ENCODE measurements around the gene ETS2.

DNA sequence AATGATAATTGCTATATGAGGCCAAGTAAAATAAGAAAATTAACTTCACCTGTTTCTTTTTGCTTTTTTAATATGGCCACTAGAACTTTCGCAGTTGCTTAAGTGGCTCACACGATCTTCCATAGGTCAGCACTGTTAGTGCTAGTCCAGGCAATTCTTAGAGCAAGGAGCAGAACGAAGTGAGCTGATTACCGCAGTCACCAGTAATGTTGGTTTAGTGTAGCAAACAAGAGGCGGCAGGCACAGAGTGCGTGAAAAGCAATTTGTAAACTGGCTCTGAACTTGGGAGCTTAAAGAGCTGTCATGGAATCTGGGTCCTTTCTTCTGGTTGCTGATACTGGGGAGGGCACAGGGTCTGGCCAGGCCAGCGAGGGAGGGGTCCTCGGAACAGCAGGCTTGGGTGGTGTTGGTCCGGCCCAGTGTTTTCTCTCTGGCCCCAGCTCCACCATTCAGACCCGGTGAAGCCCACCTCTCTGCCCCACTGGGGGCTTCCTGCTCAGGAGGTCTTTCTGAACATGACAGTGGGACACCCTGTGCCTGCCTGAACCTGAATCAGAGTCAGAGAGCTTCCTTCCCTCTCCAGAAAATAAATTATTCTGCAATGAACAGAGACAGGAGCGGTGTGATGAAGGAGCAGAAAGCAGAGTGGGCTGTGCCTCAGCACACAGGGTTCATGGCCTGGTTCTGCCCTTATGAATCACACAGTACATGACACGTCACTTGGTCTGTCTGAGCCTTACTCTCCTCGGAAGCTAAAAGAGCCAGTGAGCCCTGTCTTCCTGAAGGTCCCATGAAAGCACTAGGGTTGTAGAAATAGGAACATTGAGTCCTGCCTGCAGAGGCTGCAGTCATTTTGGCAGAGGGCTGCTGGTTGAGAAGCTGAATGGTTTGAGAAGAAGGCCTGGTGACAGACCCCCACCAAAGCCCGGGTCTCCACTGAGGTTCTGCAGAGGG is 11.9 kb downstream of the ETS2 start:
- TF ChIP-seq ZFP30 (CRISPR knock-in tag; IDR thresholded peaks at IDR 0.05), result no peak
- TF ChIP-seq ISL1 (CRISPR knock-in tag; IDR thresholded peaks at IDR 0.05), result no peak
- TF ChIP-seq OSR1 (CRISPR knock-in tag; IDR thresholded peaks at IDR 0.05), result no peak
- TF ChIP-seq, protein P1, sequence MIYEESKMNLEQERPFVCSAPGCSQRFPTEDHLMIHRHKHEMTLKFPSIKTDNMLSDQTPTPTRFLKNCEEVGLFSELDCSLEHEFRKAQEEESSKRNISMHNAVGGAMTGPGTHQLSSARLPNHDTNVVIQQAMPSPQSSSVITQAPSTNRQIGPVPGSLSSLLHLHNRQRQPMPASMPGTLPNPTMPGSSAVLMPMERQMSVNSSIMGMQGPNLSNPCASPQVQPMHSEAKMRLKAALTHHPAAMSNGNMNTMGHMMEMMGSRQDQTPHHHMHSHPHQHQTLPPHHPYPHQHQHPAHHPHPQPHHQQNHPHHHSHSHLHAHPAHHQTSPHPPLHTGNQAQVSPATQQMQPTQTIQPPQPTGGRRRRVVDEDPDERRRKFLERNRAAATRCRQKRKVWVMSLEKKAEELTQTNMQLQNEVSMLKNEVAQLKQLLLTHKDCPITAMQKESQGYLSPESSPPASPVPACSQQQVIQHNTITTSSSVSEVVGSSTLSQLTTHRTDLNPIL (CRISPR knock-in tag; IDR thresholded peaks at IDR 0.05; ENCODE audit: low read depth), result no peak
- TF ChIP-seq, protein P2, sequence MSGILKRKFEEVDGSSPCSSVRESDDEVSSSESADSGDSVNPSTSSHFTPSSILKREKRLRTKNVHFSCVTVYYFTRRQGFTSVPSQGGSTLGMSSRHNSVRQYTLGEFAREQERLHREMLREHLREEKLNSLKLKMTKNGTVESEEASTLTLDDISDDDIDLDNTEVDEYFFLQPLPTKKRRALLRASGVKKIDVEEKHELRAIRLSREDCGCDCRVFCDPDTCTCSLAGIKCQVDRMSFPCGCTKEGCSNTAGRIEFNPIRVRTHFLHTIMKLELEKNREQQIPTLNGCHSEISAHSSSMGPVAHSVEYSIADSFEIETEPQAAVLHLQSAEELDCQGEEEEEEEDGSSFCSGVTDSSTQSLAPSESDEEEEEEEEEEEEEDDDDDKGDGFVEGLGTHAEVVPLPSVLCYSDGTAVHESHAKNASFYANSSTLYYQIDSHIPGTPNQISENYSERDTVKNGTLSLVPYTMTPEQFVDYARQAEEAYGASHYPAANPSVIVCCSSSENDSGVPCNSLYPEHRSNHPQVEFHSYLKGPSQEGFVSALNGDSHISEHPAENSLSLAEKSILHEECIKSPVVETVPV (CRISPR knock-in tag; IDR thresholded peaks at IDR 0.05), result no peak
- TF ChIP-seq, protein P3, sequence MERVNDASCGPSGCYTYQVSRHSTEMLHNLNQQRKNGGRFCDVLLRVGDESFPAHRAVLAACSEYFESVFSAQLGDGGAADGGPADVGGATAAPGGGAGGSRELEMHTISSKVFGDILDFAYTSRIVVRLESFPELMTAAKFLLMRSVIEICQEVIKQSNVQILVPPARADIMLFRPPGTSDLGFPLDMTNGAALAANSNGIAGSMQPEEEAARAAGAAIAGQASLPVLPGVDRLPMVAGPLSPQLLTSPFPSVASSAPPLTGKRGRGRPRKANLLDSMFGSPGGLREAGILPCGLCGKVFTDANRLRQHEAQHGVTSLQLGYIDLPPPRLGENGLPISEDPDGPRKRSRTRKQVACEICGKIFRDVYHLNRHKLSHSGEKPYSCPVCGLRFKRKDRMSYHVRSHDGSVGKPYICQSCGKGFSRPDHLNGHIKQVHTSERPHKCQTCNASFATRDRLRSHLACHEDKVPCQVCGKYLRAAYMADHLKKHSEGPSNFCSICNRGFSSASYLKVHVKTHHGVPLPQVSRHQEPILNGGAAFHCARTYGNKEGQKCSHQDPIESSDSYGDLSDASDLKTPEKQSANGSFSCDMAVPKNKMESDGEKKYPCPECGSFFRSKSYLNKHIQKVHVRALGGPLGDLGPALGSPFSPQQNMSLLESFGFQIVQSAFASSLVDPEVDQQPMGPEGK (CRISPR knock-in tag; IDR thresholded peaks at IDR 0.05; ENCODE audit: borderline replicate concordance), result no peak
- TF ChIP-seq PPARA (CRISPR knock-in tag; IDR thresholded peaks at IDR 0.05; ENCODE audit: borderline replicate concordance), result no peak
- TF ChIP-seq ESRRG (CRISPR knock-in tag; IDR thresholded peaks at IDR 0.05), result no peak
- no peak for TF ChIP-seq ZNF565 (CRISPR knock-in tag; conservative IDR thresholded peaks at IDR 0.05; ENCODE audit: low read depth)

Measured in SK-N-SH treated with all-trans-retinoic acid at 6 μM for 48 hours (cell line).